Measurements from ENCODE around the gene TIMP3.

The TIMP3 gene

GRCh38 chr22:32800158-32800882 lies 1.2 kb upstream of the TIMP3 start:
- Histone ChIP-seq H3K36me3 (ENCODE audit: control insufficient read depth in 2 of 2, insufficient read depth in 2 of 2, low read length in 2 of 2) (peaks cover 0 to 2% of the 10 kb centered on the region in 2 donors), H3K27me3 (ENCODE audit: control insufficient read depth in 1 of 2, insufficient read depth in 2 of 2, low read length in 2 of 2) (no peaks in the 10 kb centered on the region), H3K4me1 (ENCODE audit: control insufficient read depth, insufficient read depth, low read length) (peaks cover 42% of the 10 kb centered on the region), H3K4me3 (ENCODE audit: low read length in 2 of 2) (peak overlapping the region; percentile 69 to 93), H3K9me3 (ENCODE audit: control insufficient read depth in 2 of 2, low read length in 2 of 2) (no peaks in the 10 kb centered on the region), H3K9ac (ENCODE audit: low read length in 2 of 2) (peak overlapping the region; percentile 73 to 84), H3K27ac (ENCODE audit: low read length) (peak overlapping the region; percentile 96)

GRCh38 chr22:32800994-32801536 lies 440 bp upstream of the TIMP3 start:
- Histone ChIP-seq H3K4me3 (ENCODE audit: low read length in 2 of 2) (peak overlapping the region; percentile 69 to 93), H3K36me3 (ENCODE audit: control insufficient read depth in 2 of 2, insufficient read depth in 2 of 2, low read length in 2 of 2) (peaks cover 0 to 3% of the 10 kb centered on the region in 2 donors), H3K27me3 (ENCODE audit: control insufficient read depth in 1 of 2, insufficient read depth in 2 of 2, low read length in 2 of 2) (no peaks in the 10 kb centered on the region), H3K27ac (ENCODE audit: low read length) (peak overlapping the region; percentile 96), H3K9ac (ENCODE audit: low read length in 2 of 2) (peak overlapping the region; percentile 73 to 84), H3K9me3 (ENCODE audit: control insufficient read depth in 2 of 2, low read length in 2 of 2) (no peaks in the 10 kb centered on the region), H3K4me1 (ENCODE audit: control insufficient read depth, insufficient read depth, low read length) (peaks cover 47% of the 10 kb centered on the region)

- H3K27ac ChIP-seq (ENCODE audit: low read length): peak overlapping the region; percentile 96
- peaks cover 43% of the 10 kb centered on the region for H3K4me1 ChIP-seq (ENCODE audit: control insufficient read depth, insufficient read depth, low read length)
- peak overlapping the region; percentile 80 to 91 for H3K9ac ChIP-seq (ENCODE audit: low read length in 2 of 2)
- peak overlapping the region; percentile 90 to 93 for H3K4me3 ChIP-seq (ENCODE audit: low read length in 2 of 2)
- peaks cover 0 to 3% of the 10 kb centered on the region in 2 donors for H3K36me3 ChIP-seq (ENCODE audit: control insufficient read depth in 2 of 2, insufficient read depth in 2 of 2, low read length in 2 of 2)
- no peaks in the 10 kb centered on the region for H3K9me3 ChIP-seq (ENCODE audit: control insufficient read depth in 2 of 2, low read length in 2 of 2)
- no peaks in the 10 kb centered on the region for H3K27me3 ChIP-seq (ENCODE audit: control insufficient read depth in 1 of 2, insufficient read depth in 2 of 2, low read length in 2 of 2)
Measured at GRCh38 chr22:32802237-32802765, 796 bp downstream of the TIMP3 start.

- Histone ChIP-seq H3K4me3 (ENCODE audit: low read length in 2 of 2) (peak overlapping the region; percentile 90 to 93), H3K9me3 (ENCODE audit: control insufficient read depth in 2 of 2, low read length in 2 of 2) (no peaks in the 10 kb centered on the region), H3K4me1 (ENCODE audit: control insufficient read depth, insufficient read depth, low read length) (peaks cover 45% of the 10 kb centered on the region), H3K27ac (ENCODE audit: low read length) (peak overlapping the region; percentile 96), H3K27me3 (ENCODE audit: control insufficient read depth in 1 of 2, insufficient read depth in 2 of 2, low read length in 2 of 2) (no peaks in the 10 kb centered on the region), H3K36me3 (ENCODE audit: control insufficient read depth in 2 of 2, insufficient read depth in 2 of 2, low read length in 2 of 2) (peaks cover 1 to 5% of the 10 kb centered on the region in 2 donors), H3K9ac (ENCODE audit: low read length in 2 of 2) (peak overlapping the region; percentile 80 to 91)
Measured at GRCh38 chr22:32803020-32803737, 1.7 kb downstream of the TIMP3 start.

- Histone ChIP-seq H3K27ac (ENCODE audit: low read length) (peak overlapping the region; percentile 96), H3K27me3 (ENCODE audit: control insufficient read depth in 1 of 2, insufficient read depth in 2 of 2, low read length in 2 of 2) (no peaks in the 10 kb centered on the region), H3K9me3 (ENCODE audit: control insufficient read depth in 2 of 2, low read length in 2 of 2) (no peaks in the 10 kb centered on the region), H3K9ac (ENCODE audit: low read length in 2 of 2) (peak overlapping the region; percentile 80 to 91), H3K36me3 (ENCODE audit: control insufficient read depth in 2 of 2, insufficient read depth in 2 of 2, low read length in 2 of 2) (peaks cover 5 to 8% of the 10 kb centered on the region in 2 donors), H3K4me3 (ENCODE audit: low read length in 2 of 2) (peak overlapping the region; percentile 90 to 93), H3K4me1 (ENCODE audit: control insufficient read depth, insufficient read depth, low read length) (peaks cover 52% of the 10 kb centered on the region)
Measured at GRCh38 chr22:32803738-32804435, 2.4 kb downstream of the TIMP3 start.

GRCh38 chr22:32804531-32805360 lies 3.2 kb downstream of the TIMP3 start:
- H3K9ac ChIP-seq (ENCODE audit: low read length in 2 of 2): peak overlapping the region; percentile 80 to 91
- peaks cover 5 to 8% of the 10 kb centered on the region in 2 donors for H3K36me3 ChIP-seq (ENCODE audit: control insufficient read depth in 2 of 2, insufficient read depth in 2 of 2, low read length in 2 of 2)
- no peaks in the 10 kb centered on the region for H3K9me3 ChIP-seq (ENCODE audit: control insufficient read depth in 2 of 2, low read length in 2 of 2)
- peaks cover 60% of the 10 kb centered on the region for H3K4me1 ChIP-seq (ENCODE audit: control insufficient read depth, insufficient read depth, low read length)
- peak overlapping the region; percentile 60 for H3K27ac ChIP-seq (ENCODE audit: low read length)
- H3K27me3 ChIP-seq (ENCODE audit: control insufficient read depth in 1 of 2, insufficient read depth in 2 of 2, low read length in 2 of 2): no peaks in the 10 kb centered on the region
- peak overlapping the region; percentile 90 to 93 for H3K4me3 ChIP-seq (ENCODE audit: low read length in 2 of 2)

- H3K4me1 ChIP-seq (ENCODE audit: control insufficient read depth, insufficient read depth, low read length): peaks cover 64% of the 10 kb centered on the region
- peak overlapping the region; percentile 90 to 93 for H3K4me3 ChIP-seq (ENCODE audit: low read length in 2 of 2)
- peak overlapping the region in 1 of 2 donors; percentile 5 for H3K9ac ChIP-seq (ENCODE audit: low read length in 2 of 2)
- no peaks in the 10 kb centered on the region for H3K27me3 ChIP-seq (ENCODE audit: control insufficient read depth in 1 of 2, insufficient read depth in 2 of 2, low read length in 2 of 2)
- peak overlapping the region; percentile 60 for H3K27ac ChIP-seq (ENCODE audit: low read length)
- H3K36me3 ChIP-seq (ENCODE audit: control insufficient read depth in 2 of 2, insufficient read depth in 2 of 2, low read length in 2 of 2): peaks cover 5 to 8% of the 10 kb centered on the region in 2 donors
- H3K9me3 ChIP-seq (ENCODE audit: control insufficient read depth in 2 of 2, low read length in 2 of 2): no peaks in the 10 kb centered on the region
Measured at GRCh38 chr22:32805361-32805881, 3.9 kb downstream of the TIMP3 start.

- Histone ChIP-seq H3K27me3 (ENCODE audit: control insufficient read depth in 1 of 2, insufficient read depth in 2 of 2, low read length in 2 of 2) (no peaks in the 10 kb centered on the region), H3K36me3 (ENCODE audit: control insufficient read depth in 2 of 2, insufficient read depth in 2 of 2, low read length in 2 of 2) (peaks cover 5 to 8% of the 10 kb centered on the region in 2 donors), H3K9me3 (ENCODE audit: control insufficient read depth in 2 of 2, low read length in 2 of 2) (no peaks in the 10 kb centered on the region), H3K4me1 (ENCODE audit: control insufficient read depth, insufficient read depth, low read length) (peaks cover 64% of the 10 kb centered on the region), H3K27ac (ENCODE audit: low read length) (no peak overlapping the region), H3K4me3 (ENCODE audit: low read length in 2 of 2) (peak overlapping the region in 1 of 2 donors; percentile 40), H3K9ac (ENCODE audit: low read length in 2 of 2) (no peak overlapping the region)
Measured at GRCh38 chr22:32806296-32806695, 4.8 kb downstream of the TIMP3 start.

- Histone ChIP-seq H3K27me3 (ENCODE audit: control insufficient read depth in 1 of 2, insufficient read depth in 2 of 2, low read length in 2 of 2) (no peaks in the 10 kb centered on the region), H3K4me1 (ENCODE audit: control insufficient read depth, insufficient read depth, low read length) (peaks cover 80% of the 10 kb centered on the region)
Measured at GRCh38 chr22:32808038-32808445, 6.5 kb downstream of the TIMP3 start.

More at GRCh38 chr22:32808038-32808445, 6.5 kb downstream of the TIMP3 start:
- H3K9ac ChIP-seq (ENCODE audit: low read length in 2 of 2): no peak overlapping the region
- H3K36me3 ChIP-seq (ENCODE audit: control insufficient read depth in 2 of 2, insufficient read depth in 2 of 2, low read length in 2 of 2): peaks cover 5 to 8% of the 10 kb centered on the region in 2 donors
- H3K27ac ChIP-seq (ENCODE audit: low read length): no peak overlapping the region
- H3K9me3 ChIP-seq (ENCODE audit: control insufficient read depth in 2 of 2, low read length in 2 of 2): no peaks in the 10 kb centered on the region
- peak overlapping the region in 1 of 2 donors; percentile 47 for H3K4me3 ChIP-seq (ENCODE audit: low read length in 2 of 2)
